ENCODE data around the gene RTKN.

DNA sequence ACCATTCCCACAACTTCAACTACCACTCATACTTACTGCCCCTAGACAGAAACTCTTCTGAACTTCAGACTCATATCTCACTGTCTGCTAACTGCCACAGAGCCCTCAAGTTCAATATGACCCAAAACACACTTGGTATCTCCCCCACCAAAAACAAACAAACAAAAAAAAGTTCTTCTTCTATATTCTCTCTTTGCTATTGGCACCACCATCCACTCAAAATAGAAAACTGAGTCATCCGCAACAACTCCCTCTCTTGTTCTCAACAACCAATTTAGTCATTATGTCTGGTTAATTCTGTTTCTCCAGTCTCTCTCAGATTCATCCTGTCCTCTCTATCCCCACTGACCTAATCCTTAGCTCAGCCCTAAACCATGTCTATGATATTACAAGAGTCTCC is 54.4 kb downstream of the RTKN start:
- TF ChIP-seq, protein P1, sequence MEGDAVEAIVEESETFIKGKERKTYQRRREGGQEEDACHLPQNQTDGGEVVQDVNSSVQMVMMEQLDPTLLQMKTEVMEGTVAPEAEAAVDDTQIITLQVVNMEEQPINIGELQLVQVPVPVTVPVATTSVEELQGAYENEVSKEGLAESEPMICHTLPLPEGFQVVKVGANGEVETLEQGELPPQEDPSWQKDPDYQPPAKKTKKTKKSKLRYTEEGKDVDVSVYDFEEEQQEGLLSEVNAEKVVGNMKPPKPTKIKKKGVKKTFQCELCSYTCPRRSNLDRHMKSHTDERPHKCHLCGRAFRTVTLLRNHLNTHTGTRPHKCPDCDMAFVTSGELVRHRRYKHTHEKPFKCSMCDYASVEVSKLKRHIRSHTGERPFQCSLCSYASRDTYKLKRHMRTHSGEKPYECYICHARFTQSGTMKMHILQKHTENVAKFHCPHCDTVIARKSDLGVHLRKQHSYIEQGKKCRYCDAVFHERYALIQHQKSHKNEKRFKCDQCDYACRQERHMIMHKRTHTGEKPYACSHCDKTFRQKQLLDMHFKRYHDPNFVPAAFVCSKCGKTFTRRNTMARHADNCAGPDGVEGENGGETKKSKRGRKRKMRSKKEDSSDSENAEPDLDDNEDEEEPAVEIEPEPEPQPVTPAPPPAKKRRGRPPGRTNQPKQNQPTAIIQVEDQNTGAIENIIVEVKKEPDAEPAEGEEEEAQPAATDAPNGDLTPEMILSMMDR (IDR thresholded peaks at IDR 0.05; ENCODE audit: poor library complexity) = no peak
- TF ChIP-seq EZH2 (IDR thresholded peaks at IDR 0.05; ENCODE audit: borderline replicate concordance) (no peak), EZH2phosphoT487 (IDR thresholded peaks at IDR 0.05; ENCODE audit: low read depth, severe bottlenecking, unreplicated experiment) (no peak)
